HG02642 (cell line): ENCODE measurements around the gene PDE4B.

Experiments used
- ATAC-seq: cut with Tn5 transposase; IDR thresholded peaks from one replicate; pipeline ENCODE4 v1.9.1; 2021; ENCODE audit warnings: mild to moderate bottlenecking; ENCODE audit not compliant: unreplicated experiment, poor library complexity

The PDE4B gene

GRCh38 chr1:65792669-65793358 lies at the start of gene PDE4B:
TSS of gene PDE4B (plus strand) at chr1:65792895.
- no peak for ATAC-seq

- no peak for ATAC-seq
Measured at GRCh38 chr1:65744731-65745130, 48.0 kb upstream of the PDE4B start.

DNA sequence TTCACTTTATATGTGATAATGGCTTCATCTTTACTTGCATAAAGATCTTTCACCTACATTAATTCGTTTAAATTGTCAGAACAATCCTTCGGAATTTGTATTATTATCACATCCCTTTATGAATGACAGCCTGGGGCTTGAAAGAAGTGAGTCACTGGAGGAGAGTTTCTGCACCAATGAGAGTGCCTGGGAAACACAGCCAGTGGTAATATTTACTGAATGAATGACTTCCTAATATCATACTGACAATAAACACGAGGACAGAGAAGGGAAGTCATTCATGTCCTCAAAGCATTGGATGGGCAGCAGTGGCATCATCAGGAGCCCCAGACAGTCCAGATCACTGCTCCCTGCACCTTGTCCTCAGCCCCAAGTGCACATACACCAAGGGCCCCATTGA lies 40.7 kb upstream of the PDE4B start:
- no peak for ATAC-seq

DNA sequence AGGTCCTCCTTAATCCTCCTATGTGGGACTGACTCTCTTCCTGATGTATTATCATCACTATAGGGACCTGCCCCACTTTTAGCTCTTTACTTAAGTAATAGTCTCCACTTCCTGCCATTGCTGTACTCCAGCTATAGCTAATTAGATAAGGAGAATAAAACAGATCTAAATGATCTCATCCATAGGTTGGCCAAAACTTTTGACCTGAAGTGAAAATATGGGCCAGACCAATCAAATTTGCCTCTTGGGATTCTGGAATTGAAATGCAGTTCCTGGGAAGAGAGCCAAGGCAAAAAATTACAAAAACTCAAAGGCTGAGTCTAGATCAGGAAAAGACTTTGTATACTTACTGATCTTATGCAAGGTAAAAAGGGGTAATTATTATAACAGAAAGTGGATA lies 36.1 kb upstream of the PDE4B start:
- ATAC-seq = no peak

DNA sequence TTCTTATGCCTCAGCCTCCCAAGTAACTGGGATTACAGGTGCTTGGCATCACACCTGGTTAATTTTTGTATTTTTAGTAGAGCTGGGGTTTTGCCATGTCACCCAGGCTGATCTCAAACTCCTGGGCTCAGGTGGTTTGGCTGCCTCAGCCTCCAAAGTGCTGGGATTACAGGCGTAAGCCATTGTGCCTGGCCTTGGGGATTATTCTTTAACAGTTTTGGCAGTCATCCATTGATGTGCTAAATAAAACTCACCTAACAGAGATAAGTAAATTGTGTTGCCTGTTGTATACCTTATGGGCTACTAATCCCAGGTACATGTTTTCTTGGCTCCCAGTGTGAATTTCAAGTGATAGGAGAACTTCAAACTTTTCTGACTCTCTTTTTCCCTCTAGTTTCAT lies 35.2 kb upstream of the PDE4B start:
- no peak for ATAC-seq

GRCh38 chr1:65758128-65758527 lies 34.6 kb upstream of the PDE4B start:
- no peak for ATAC-seq

- no peak for ATAC-seq
Measured at GRCh38 chr1:65759516-65759915, 33.2 kb upstream of the PDE4B start.

DNA sequence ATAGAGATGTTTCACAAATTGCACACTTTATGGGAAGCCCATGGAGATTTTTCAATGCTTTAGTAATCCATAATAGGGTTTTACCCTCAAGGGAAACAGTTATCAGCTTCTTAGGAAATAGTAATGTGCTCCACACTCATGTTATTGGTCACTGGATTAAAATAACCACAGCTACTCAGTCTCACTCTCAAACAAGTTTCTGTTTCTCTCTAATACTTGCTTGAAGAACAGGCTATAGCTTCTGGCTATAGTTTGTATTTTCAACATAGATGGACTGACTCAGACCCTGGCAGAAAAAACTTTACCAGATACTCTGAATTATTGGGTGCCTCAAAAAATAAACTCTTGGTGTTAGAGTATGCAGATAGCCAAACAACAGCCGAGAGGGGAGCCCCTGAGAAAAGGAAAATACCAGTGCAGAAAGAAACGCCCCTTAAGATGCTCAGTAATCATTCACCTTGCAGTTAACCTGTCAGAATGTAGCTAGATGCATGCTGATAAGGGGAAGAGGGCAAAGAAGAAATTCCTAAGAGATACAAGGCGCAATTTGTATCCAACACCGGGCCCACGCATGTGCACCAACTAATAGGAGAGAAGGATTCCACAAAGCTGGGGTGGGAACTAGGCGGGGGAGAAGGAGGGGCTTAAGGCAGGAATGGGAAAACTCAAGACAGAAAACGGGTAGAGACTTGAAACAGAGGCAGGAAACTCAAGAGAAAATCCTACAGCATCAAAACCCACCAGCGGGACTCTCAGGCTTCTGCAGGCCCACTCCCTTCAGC lies 30.4 kb upstream of the PDE4B start:
- ATAC-seq = no peak

- no peak for ATAC-seq
Measured at GRCh38 chr1:65764052-65764451, 28.6 kb upstream of the PDE4B start.

- ATAC-seq = no peak
Measured at GRCh38 chr1:65765631-65766030, 27.1 kb upstream of the PDE4B start.

DNA sequence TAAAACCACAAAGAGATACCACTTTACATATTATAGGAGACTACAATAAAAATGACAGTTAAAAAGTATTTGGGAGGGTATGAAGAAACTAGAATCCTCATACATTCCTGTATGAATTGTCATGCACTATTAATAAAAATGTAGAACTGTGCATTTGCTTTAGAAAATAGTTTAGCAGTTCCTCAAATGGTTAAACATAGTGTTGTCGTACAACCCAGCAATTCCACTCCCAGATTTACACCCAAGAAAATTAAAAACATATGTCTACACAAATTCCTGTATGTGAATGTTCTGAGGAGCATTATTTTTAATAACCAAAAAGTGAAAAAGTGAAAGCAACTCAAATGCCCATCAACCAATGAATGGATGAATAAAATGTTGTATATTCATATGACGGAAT lies 23.1 kb upstream of the PDE4B start:
- ATAC-seq = no peak

DNA sequence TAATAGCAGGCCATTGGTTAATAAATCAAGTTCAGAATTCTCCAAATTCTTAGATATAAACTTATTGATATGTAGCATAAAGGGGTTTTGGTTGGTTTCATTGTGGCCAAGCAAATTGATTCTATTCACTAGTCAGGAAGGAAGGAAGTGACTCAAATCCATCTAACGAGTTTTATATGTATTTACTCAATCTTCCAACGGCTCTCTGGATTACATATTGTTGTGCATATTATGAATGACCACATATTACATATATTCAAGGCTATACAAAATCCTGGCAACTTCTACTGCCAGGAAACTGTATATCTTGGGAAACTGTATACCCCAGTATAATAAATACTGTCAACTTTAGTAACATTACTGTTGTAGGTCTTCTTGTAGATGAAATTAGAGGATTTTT lies 20.1 kb upstream of the PDE4B start:
- no peak for ATAC-seq

GRCh38 chr1:65773391-65774123 lies 19.1 kb upstream of the PDE4B start:
- ATAC-seq = no peak

- no peak for ATAC-seq
Measured at GRCh38 chr1:65788762-65789161, 3.9 kb upstream of the PDE4B start.

GRCh38 chr1:65791396-65791795 lies 1.3 kb upstream of the PDE4B start:
- no peak for ATAC-seq

DNA sequence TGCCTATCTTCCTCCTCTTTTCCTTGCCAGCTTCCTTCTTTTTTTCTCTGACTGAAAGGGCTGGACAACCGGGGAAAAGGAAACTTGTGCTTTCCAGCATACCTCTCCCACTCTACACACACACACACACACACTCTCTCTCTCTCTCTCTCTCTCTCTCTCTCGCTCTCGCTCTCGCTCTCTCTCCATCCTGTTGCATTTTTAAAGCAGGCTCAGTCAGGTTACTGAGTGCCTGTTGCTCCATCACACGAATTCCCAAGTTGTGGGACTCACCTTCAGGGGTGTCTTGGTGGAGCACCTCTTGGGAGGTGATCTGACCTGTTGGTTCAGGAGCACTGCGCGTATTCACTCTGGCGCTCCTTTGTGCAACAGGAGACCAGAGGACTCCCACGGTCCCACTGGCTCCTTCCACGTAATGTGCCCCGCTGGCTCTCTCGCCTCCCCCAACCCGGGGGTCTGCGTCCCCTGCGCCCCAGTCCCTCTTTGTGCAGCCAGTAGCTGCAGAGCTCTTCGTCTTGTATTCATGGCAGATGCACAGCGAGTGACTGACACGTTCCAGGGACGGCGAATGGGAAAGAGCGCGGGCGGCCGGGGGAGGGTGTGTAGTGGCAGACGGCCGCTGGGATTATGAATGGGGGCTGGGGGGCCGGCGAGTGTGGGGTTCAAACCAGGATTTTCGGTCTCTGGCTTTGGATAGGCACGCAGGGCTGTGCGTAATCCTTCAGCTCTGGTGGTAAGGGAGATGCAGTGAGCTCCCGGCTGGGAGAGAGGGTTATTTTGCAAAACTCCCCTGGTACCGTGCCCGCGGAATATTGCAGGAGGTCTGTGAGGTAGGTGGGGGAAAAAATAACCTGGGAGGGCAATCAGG lies 660 bp upstream of the PDE4B start:
- no peak for ATAC-seq

- no peak for ATAC-seq
Measured at GRCh38 chr1:65793359-65793732, 651 bp downstream of the PDE4B start.

GRCh38 chr1:65795311-65795710 lies 2.6 kb downstream of the PDE4B start:
- no peak for ATAC-seq

DNA sequence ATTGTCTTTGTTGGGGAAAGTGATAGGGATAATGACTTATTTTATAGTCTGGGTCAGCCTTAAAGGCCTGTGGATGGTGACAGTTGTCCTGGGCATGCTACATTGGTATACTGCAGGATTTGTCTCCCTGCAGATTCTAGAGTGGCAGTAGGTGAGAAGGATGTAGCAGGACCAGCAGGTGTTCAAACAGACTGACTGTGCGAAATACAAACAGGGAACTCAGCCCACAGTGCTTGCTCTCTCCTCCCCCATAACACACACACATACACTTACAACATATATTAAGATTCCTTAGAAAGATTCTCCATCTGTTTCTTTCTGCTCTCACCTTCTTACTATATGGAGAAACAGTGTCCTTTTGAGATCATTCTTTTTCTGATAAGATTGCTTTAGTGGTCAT lies 6.9 kb downstream of the PDE4B start:
- ATAC-seq = no peak

GRCh38 chr1:65804584-65804983 lies 11.9 kb downstream of the PDE4B start:
- ATAC-seq = no peak
